Stimulated activated CD4-positive, alpha-beta T cell treated with anti-CD3 and anti-CD28 coated beads, Interleukin-1b, Interleukin-23, amount 100 ng/mL, for 1 hour (primary cell): ENCODE results near the gene CDKN2AIP.
"Not testable (repeated sequence)": the region's sequence is repeated elsewhere in the genome, so short reads cannot be mapped to it uniquely, and the experiment has no call there.

Experiments
- DNase-seq, 2 donors: peaks; one replicate each; pipeline ENCODE4 v3.0.0-alpha.2; 2020; ENCODE audit warnings: low read depth in 2 of 2

The CDKN2AIP gene

DNA sequence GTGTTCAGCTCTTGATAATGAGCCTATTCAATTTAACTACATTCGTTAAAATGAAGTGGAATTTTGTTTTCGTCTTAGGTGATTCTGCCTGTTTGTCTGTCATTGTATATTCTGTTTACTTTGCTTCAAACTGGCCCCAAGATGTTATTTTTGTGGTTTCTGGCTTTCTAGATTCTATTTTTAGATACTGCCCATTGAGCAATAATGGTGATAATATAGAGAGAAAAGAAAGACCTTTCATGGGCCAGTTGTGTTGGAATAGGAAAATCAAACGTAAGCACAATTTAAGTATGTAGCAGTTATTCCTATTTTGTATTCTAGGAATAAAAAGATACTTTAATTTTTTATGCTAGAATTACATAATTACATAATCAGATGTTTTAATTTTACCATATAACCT lies 4.0 kb downstream of the CDKN2AIP start:
- DNase-seq = no peak

DNA sequence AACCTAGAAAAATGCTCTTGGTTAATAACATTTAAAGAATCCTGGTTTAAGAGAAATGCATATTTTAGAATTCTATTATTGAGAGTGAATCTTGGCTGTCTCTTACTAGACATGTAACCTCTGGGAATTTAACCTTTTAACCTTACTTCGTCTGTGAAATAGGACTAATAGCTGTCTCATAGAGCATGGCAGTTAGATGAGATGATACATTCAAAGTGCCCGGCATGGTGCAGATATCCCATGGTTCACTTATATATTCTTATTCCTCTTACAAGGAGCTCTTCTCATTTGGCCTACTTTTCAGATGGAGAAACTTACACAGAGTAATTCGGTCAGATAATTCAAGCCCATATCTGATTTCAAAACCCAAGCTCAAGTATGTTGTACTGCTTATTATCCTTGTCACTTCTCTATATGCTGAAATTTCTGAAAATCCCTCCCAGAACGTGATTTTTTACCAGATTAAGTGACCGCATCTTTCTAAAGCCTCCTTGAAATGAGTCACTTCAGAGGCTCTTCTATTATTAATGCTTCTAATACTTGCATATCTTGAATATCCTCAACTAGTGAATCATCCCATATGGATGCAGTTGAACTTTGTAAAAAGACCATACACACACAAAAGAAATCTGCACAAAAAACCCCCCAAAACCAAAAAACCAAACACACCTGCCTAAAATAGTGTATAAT lies 4.9 kb downstream of the CDKN2AIP start:
- DNase-seq = no peak

DNA sequence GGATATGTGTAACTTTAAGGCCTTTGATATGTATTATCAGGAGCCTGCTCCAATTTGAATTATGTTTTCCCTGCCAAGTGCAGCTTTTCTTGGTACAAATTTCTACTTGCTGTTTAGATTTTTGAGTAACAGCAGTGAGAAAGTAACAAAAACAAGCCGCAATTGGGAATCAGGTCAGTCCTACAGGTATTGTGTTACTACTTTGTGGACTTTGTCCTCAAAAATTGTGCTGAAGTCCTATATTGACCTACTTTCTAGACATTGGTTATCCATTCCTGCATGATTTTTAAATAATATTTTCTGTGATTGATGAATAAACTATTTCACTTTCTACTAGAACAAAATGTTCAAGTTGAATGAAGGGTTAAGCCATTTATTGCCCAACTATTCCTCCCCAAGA lies 5.7 kb downstream of the CDKN2AIP start:
- no peak for DNase-seq

GRCh38 chr4:183455431-183456195 lies 11.2 kb downstream of the CDKN2AIP start:
- DNase-seq = no peak

GRCh38 chr4:183458005-183458404 lies 13.6 kb downstream of the CDKN2AIP start:
- no peak for DNase-seq

- DNase-seq = not testable (repeated sequence)
Measured at GRCh38 chr4:183463903-183464619, 19.6 kb downstream of the CDKN2AIP start.

DNA sequence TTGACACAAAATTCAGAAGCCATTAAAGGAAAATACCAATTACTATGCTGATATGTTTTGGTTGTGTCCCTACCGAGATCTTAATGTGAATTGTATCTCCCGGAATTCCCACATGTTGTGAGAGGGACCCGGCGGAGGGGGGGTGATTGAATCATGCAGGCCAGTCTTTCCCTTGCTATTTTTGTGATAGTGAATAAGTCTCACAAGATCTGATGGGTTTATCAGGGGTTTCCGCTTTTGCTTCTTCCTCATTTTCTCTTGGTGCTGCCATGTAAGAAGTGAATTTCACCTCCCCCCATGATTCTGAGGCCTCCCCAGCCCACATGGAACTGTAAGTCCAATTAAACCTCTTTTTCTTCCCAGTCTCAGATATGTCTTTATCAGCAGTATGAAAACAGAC lies 21.4 kb downstream of the CDKN2AIP start:
- DNase-seq = not testable (repeated sequence)

- DNase-seq = no peak
Measured at GRCh38 chr4:183467246-183467645, 22.8 kb downstream of the CDKN2AIP start.

- no peak for DNase-seq
Measured at GRCh38 chr4:183468210-183469095, 24.0 kb downstream of the CDKN2AIP start.

DNA sequence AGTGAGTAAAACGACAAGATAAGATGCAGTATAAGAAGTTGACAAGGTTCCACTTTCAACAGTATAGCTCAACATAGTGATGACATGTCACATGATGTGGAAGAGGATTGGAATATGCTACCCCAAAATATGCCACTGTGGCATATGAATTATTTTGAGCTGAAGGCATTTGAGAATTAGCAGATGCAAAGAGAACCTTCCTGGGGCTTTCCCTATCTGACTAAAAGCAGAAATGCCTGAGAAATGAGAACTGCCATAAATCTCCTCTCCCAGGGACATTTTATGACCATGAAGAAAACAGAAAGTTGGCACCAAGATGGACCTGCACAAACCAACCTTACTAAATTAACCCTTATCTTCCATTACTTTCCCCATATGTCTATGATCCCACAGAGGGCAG lies 24.8 kb downstream of the CDKN2AIP start:
- no peak for DNase-seq

- no peak for DNase-seq
Measured at GRCh38 chr4:183469936-183470335, 25.5 kb downstream of the CDKN2AIP start.

DNA sequence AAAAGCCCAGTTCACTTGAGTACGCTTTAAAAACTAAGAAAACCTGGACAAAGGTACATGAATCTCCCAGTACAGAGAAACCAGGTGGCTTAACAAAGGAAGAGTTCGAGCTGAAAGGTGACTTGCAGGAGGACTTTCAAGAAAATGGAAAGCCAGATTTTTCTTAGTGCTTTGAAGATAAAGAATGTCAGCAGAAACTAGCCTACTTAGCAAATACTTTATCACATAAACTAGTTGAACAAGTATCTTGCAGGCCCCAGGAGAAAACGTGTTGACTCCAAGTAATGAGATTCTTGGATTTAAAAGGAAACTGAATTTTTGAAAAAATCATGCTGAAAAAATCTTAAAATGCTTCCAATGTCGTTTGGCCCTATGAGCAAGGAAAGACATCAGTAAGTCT lies 26.4 kb downstream of the CDKN2AIP start:
- DNase-seq = no peak

- DNase-seq = peak; percentile 60 to 80
Measured at GRCh38 chr4:183471946-183472708, 27.7 kb downstream of the CDKN2AIP start.

- no peak for DNase-seq
Measured at GRCh38 chr4:183478123-183478522, 33.7 kb downstream of the CDKN2AIP start.

- no peak for DNase-seq
Measured at GRCh38 chr4:183478926-183479325, 34.5 kb downstream of the CDKN2AIP start.

DNA sequence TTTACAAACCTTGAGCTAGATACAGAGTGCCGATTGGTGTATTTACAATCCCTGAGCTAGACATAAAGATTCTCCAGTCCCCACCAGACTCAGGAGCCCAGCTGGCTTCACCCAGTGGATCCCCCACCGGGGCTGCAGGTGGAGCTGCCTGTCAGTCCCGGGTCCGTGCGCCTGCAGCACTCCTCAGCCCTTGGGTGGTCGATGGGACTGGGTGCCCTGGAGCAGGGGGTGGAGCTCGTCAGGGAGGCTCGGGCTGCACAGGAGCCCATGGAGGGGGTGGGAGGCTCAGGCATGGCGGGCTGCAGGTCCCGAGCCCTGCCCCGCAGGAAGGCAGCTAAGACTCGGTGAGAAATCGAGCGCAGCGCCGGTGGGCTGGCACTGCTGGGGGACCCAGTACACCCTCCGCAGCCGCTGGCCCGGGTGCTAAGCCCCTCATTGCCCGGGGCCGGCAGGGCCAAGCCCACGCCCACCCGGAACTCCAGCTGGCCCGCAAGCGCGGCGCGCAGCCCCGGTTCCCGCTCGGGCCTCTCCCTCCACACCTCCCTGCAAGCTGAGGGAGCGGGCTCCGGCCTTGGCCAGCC lies 38.2 kb downstream of the CDKN2AIP start:
- DNase-seq = not testable (repeated sequence)

DNA sequence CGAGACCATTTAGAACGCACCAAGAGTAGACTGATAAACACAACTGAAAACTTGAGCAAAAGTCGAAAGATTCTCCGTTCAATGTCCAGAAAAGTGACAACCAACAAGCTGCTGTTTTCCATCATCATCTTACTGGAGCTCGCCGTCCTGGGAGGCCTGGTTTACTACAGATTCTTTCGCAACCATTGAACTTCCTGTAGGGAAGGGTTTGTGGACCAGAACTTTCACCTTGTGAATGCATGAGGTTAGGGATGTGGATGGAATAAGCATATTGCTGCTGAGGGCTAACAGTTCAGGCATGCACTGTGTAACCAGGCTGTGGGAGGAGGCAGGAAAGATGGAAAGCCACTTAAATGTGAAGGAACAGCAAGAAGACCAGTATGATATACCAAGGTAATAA lies 39.6 kb downstream of the CDKN2AIP start:
- DNase-seq = no peak

DNA sequence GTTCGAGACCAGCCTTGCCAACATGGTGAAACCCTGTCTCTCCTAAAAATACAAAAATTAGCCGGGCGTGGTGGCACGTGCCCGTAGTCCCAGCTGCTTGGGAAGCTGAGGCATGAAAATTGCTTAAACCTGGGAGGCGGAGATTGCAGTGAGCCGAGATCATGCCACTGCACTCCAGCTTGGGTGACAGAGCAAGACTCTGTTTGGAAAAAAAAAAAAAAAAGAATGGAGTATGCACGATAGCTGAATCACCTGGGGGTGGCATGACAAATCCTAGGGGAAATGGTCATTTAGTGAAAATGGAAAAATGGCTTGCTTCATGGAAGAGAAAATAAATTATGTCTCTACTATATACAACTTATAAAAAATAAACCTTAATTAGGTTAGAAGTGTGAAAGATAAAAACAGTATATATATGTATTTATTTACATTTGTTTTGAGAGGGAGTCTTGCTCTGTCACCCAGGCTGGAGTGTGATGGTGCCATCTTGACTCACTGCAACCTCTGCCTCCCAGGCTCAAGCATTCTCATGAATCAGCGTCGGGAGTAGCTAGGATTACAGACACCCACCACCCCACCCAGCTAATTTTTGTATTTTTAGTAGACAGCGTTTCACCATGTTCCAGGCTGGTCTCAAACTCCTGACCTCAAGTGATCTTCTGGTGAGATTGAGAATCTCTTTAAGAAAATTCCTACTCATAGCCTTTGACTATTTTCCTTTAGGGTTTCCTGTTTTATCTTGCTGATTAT lies 41.1 kb downstream of the CDKN2AIP start:
- no peak for DNase-seq

GRCh38 chr4:183492791-183493222 lies 48.4 kb downstream of the CDKN2AIP start:
- no peak for DNase-seq

DNA sequence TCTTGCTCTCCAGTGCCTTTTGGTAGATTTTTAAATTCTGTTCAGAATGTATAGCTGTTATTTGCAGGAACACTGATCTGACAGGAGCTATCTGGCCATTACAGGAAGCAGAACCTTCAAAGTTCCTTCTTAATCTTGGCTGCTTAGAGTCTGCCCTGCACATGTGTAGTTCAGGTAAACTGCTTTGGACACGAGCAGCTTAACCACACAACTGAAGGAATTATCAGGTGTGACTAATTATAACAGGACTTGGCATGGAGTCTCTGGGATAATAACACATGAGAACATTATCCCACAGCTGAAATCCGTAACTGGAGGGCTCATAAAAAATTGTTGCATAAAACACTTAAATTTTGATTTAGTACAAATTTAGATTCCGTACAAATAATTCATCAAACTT lies 48.8 kb downstream of the CDKN2AIP start:
- no peak for DNase-seq
